GM23338 (cell line): Measurements from ENCODE around the gene SND1. TPM values are rescaled to one million over a fixed set of nuclear protein-coding genes. Genes with fewer than 3 reads are reported as not detected.

Source experiments
- ATAC-seq: fragments of 200-7000 bp; cut with Tn5 transposase; 3 replicates; pipeline ENCODE4 v1.9.1; 2020
- DNase-seq: peaks from one replicate; pipeline ENCODE4 v3.0.0-alpha.2; 2015; ENCODE audit warnings: low spot score
- H2AFZ ChIP-seq: fragments of 200-600 bp; sonication (generic); 2 replicates; pipeline ENCODE4 v1.8.0; 2016; ENCODE audit warnings: antibody characterized with exemption, mild to moderate bottlenecking, moderate library complexity
- H3F3A ChIP-seq: fragments of 200-600 bp; sonication (generic); replicated peaks from 2 replicates; pipeline ENCODE4 v1.8.0; 2017; ENCODE audit warnings: antibody characterized with exemption, mixed run types, low read depth
- H3K27ac ChIP-seq: fragments of 200-600 bp; sonication (generic); 2 replicates; pipeline ENCODE4 v1.6.1; 2016; ENCODE audit warnings: low read depth
- H3K27me3 ChIP-seq: fragments of 200-600 bp; sonication (generic); 2 replicates; pipeline ENCODE4 v1.8.0; 2016; ENCODE audit warnings: mild to moderate bottlenecking, mixed run types, moderate library complexity; ENCODE audit not compliant: insufficient read depth
- H3K36me3 ChIP-seq: fragments of 200-600 bp; sonication (generic); 2 replicates; pipeline ENCODE4 v1.8.0; 2016; ENCODE audit warnings: mild to moderate bottlenecking; ENCODE audit not compliant: insufficient read depth
- H3K4me1 ChIP-seq: fragments of 200-600 bp; sonication (generic); 2 replicates; pipeline ENCODE4 v1.8.0; 2016; ENCODE audit warnings: mild to moderate bottlenecking, moderate library complexity; ENCODE audit not compliant: insufficient read depth
- H3K4me2 ChIP-seq: fragments of 200-600 bp; sonication (generic); 2 replicates; pipeline ENCODE4 v1.7.1; 2017; ENCODE audit warnings: mixed run types
- H3K4me3 ChIP-seq: fragments of 200-600 bp; sonication (generic); 2 replicates; pipeline ENCODE4 v1.6.1; 2016; ENCODE audit warnings: mixed run types
- H3K79me2 ChIP-seq: fragments of 200-600 bp; sonication (generic); replicated peaks from 2 replicates; pipeline ENCODE4 v1.8.0; 2017; ENCODE audit warnings: mild to moderate bottlenecking; ENCODE audit not compliant: insufficient read depth
- H3K9me2 ChIP-seq: fragments of 200-600 bp; sonication (generic); 2 replicates; pipeline ENCODE4 v1.8.0; 2017; ENCODE audit not compliant: insufficient read depth
- H4K20me1 ChIP-seq: fragments of 200-600 bp; sonication (generic); replicated peaks from 2 replicates; pipeline ENCODE4 v1.8.0; 2017; ENCODE audit warnings: mild to moderate bottlenecking; ENCODE audit not compliant: insufficient read depth
- H3K27ac Mint-ChIP-seq: 2 replicates; pipeline ENCODE4 v1.8.0; 2020; ENCODE audit warnings: inconsistent platforms, mild to moderate bottlenecking, moderate library complexity, mixed read lengths
- H3K27me3 Mint-ChIP-seq: 3 replicates; pipeline ENCODE4 v1.8.0; 2022; ENCODE audit warnings: low read depth, mild to moderate bottlenecking, moderate library complexity, mixed read lengths, inconsistent platforms; ENCODE audit not compliant: insufficient read depth, poor library complexity
- H3K36me3 Mint-ChIP-seq: 3 replicates; pipeline ENCODE4 v1.8.0; 2021; ENCODE audit warnings: low read depth, mild to moderate bottlenecking, inconsistent platforms, moderate library complexity, mixed read lengths
- H3K4me1 Mint-ChIP-seq: 3 replicates; pipeline ENCODE4 v1.8.0; 2020; ENCODE audit warnings: mild to moderate bottlenecking, inconsistent platforms, mixed read lengths
- H3K4me3 Mint-ChIP-seq: 3 replicates; pipeline ENCODE4 v1.8.0; 2021; ENCODE audit warnings: moderate library complexity, mild to moderate bottlenecking, inconsistent platforms, mixed read lengths
- H3K9me3 Mint-ChIP-seq: 3 replicates; pipeline ENCODE4 v1.8.0; 2020; ENCODE audit warnings: moderate library complexity, mild to moderate bottlenecking, inconsistent platforms, mixed read lengths
- CREB1 ChIP-seq: fragments of 250-450 bp; sonication (Bioruptor Pico); IDR thresholded peaks from 2 replicates; pipeline ENCODE4 v1.5.0; 2020; ENCODE audit warnings: low read depth, mild to moderate bottlenecking, moderate library complexity
- JUNB ChIP-seq: IDR thresholded peaks from one replicate; pipeline ENCODE4 v1.6.1; 2016; ENCODE audit warnings: antibody characterized with exemption; ENCODE audit not compliant: unreplicated experiment
- polyA plus RNA-seq: library from polyadenylated mRNA; unstranded; fragments of >200 nt; fragmentation: Nextera tagmentation; extraction: Ambion mirVana; gene quantifications from 2 replicates; pipeline ENCODE4 v1.2.1, GENCODE V29; 2016
- total RNA-seq: library from RNA; depleted of rRNA; stranded (reverse); fragments of >200 nt; shearing (Covaris generic); gene quantifications from 2 replicates; pipeline ENCODE4 v1.2.3, GENCODE V29; 2014
- TF ChIP-seq, protein P1 (sequence below): fragments of 250-450 bp; sonication (Bioruptor Pico); IDR thresholded peaks from 2 replicates; pipeline ENCODE4 v1.5.0; 2020; ENCODE audit warnings: mild to moderate bottlenecking, moderate library complexity
- TF ChIP-seq, protein P2 (sequence below), 2 experiments: fragments of 200-600 bp in 1 of 2; sonication (generic) in 1 of 2; conservative IDR thresholded peaks; 2 replicates each; pipeline versions ENCODE4 v1.5.1 to v1.6.1; 2016 to 2017; ENCODE audit warnings: antibody characterized with exemption in 2 of 2, low read depth in 2 of 2, mild to moderate bottlenecking in 2 of 2, moderate library complexity in 1 of 2

Gene SND1
- total and polyA plus RNA-seq, 2 experiments from 2014 or later, result 107 to 254 TPM

DNA sequence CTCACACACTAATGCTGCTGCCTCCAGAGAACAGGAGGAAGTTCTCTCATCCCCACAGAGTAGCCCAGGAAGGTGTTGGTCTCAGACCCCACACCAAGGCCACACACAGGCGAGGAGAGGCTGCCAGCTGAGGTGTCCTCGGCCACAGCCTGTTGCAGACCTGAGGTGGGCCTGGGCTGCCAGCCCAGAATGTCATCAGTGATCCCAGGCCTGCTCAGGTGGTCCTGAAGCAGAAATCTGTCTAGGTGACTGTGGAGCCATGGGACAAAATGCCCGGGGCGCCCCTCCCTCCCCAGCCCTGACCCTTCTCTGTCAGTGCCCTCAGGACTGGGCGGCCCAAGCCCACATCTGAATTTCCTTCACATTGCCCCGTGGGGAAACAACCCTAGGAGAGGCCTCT, 422.7 kb downstream of the SND1 start (continued):
- TF ChIP-seq CREB1 (CRISPR knock-in tag), result no peak
- TF ChIP-seq, protein P1, sequence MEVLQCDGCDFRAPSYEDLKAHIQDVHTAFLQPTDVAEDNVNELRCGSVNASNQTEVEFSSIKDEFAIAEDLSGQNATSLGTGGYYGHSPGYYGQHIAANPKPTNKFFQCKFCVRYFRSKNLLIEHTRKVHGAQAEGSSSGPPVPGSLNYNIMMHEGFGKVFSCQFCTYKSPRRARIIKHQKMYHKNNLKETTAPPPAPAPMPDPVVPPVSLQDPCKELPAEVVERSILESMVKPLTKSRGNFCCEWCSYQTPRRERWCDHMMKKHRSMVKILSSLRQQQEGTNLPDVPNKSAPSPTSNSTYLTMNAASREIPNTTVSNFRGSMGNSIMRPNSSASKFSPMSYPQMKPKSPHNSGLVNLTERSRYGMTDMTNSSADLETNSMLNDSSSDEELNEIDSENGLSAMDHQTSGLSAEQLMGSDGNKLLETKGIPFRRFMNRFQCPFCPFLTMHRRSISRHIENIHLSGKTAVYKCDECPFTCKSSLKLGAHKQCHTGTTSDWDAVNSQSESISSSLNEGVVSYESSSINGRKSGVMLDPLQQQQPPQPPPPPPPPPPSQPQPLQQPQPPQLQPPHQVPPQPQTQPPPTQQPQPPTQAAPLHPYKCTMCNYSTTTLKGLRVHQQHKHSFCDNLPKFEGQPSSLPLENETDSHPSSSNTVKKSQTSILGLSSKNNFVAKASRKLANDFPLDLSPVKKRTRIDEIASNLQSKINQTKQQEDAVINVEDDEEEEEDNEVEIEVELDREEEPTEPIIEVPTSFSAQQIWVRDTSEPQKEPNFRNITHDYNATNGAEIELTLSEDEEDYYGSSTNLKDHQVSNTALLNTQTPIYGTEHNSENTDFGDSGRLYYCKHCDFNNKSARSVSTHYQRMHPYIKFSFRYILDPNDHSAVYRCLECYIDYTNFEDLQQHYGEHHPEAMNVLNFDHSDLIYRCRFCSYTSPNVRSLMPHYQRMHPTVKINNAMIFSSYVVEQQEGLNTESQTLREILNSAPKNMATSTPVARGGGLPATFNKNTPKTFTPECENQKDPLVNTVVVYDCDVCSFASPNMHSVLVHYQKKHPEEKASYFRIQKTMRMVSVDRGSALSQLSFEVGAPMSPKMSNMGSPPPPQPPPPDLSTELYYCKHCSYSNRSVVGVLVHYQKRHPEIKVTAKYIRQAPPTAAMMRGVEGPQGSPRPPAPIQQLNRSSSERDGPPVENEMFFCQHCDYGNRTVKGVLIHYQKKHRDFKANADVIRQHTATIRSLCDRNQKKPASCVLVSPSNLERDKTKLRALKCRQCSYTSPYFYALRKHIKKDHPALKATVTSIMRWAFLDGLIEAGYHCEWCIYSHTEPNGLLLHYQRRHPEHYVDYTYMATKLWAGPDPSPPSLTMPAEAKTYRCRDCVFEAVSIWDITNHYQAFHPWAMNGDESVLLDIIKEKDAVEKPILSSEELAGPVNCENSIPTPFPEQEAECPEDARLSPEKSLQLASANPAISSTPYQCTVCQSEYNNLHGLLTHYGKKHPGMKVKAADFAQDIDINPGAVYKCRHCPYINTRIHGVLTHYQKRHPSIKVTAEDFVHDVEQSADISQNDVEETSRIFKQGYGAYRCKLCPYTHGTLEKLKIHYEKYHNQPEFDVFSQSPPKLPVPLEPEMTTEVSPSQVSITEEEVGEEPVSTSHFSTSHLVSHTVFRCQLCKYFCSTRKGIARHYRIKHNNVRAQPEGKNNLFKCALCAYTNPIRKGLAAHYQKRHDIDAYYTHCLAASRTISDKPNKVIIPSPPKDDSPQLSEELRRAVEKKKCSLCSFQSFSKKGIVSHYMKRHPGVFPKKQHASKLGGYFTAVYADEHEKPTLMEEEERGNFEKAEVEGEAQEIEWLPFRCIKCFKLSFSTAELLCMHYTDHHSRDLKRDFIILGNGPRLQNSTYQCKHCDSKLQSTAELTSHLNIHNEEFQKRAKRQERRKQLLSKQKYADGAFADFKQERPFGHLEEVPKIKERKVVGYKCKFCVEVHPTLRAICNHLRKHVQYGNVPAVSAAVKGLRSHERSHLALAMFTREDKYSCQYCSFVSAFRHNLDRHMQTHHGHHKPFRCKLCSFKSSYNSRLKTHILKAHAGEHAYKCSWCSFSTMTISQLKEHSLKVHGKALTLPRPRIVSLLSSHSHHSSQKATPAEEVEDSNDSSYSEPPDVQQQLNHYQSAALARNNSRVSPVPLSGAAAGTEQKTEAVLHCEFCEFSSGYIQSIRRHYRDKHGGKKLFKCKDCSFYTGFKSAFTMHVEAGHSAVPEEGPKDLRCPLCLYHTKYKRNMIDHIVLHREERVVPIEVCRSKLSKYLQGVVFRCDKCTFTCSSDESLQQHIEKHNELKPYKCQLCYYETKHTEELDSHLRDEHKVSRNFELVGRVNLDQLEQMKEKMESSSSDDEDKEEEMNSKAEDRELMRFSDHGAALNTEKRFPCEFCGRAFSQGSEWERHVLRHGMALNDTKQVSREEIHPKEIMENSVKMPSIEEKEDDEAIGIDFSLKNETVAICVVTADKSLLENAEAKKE (CRISPR knock-in tag), result no peak

DNA sequence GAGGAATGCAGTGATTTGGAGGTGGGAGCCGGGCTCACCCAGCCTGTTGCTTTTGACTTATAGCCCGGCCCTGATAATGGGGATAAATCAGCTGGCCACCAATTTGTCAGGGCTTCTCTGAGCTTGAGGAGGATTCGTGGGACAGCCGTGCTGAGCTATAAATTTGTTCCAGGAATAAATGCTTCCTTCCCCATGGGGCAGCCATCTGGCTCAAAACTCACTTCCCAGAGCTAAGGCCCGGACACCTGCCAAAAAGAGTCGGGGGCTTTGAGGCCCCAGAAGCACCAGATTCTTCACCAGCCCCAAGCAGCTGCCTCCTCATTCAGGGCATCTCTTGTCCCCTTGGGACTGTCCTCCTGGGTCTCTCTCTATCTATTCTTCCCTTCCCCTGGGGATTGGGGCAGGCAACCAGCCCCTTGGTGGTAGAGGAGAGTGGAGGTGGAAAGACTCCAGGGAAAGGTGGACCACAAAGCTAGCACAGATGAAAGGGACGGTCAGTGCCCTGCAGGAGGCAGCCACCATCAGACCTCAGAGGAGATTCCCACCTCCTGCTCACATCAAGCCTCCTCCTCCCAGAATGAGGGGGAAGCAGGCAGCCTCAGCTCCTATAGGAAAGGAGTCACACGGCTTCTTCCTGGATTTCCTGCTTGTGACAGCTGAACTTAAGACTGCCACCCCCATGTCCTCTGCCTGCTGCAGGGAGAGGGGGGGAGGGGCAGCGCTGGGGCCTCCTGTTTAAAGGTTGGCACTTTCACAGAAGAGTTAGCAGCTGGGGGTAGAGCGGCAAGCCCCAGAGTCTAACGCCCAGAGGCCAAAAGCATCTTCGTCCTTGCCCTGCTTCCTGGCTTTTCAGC, 423.5 kb downstream of the SND1 start:
- DNase-seq (peak; percentile 20), ATAC-seq (no peak)
- no peak overlapping the region for H3K4me3 ChIP-seq
- no peak overlapping the region for H3K4me3 Mint-ChIP-seq
- no peak overlapping the region for H2AFZ ChIP-seq
- no peaks in the 10 kb centered on the region for H3K9me2 ChIP-seq
- H3K4me2 ChIP-seq, result no peak overlapping the region
- H3K27ac ChIP-seq, result no peak overlapping the region
- H3K9me3 Mint-ChIP-seq, result no peaks in the 10 kb centered on the region
- H4K20me1 ChIP-seq, result no peaks in the 10 kb centered on the region
- H3F3A ChIP-seq, result no peaks in the 10 kb centered on the region
- no peaks in the 10 kb centered on the region for H3K36me3 ChIP-seq
- no peaks in the 10 kb centered on the region for H3K79me2 ChIP-seq
- H3K27me3 ChIP-seq, result no peaks in the 10 kb centered on the region
- peaks cover 17% of the 10 kb centered on the region for H3K27me3 Mint-ChIP-seq
- peaks cover 27% of the 10 kb centered on the region for H3K4me1 Mint-ChIP-seq
- H3K4me1 ChIP-seq, result no peaks in the 10 kb centered on the region
- peaks cover 3% of the 10 kb centered on the region; the same call in 2 of the 3 replicates for H3K36me3 Mint-ChIP-seq
- no peak overlapping the region; the same call in 1 of the 2 replicates for H3K27ac Mint-ChIP-seq
- no peak for TF ChIP-seq JUNB
- TF ChIP-seq, protein P2, sequence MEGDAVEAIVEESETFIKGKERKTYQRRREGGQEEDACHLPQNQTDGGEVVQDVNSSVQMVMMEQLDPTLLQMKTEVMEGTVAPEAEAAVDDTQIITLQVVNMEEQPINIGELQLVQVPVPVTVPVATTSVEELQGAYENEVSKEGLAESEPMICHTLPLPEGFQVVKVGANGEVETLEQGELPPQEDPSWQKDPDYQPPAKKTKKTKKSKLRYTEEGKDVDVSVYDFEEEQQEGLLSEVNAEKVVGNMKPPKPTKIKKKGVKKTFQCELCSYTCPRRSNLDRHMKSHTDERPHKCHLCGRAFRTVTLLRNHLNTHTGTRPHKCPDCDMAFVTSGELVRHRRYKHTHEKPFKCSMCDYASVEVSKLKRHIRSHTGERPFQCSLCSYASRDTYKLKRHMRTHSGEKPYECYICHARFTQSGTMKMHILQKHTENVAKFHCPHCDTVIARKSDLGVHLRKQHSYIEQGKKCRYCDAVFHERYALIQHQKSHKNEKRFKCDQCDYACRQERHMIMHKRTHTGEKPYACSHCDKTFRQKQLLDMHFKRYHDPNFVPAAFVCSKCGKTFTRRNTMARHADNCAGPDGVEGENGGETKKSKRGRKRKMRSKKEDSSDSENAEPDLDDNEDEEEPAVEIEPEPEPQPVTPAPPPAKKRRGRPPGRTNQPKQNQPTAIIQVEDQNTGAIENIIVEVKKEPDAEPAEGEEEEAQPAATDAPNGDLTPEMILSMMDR (conservative IDR thresholded peaks at IDR 0.05; ENCODE audit: low read depth in 2 of 2), result no peak
- TF ChIP-seq, protein P1 (CRISPR knock-in tag), result no peak
